ENCODE data around the gene COX10.
A peak's percentile ranks its signal among the peaks of the same experiment; 100 is the strongest.
"Not testable (repeated sequence)": the region's sequence is repeated elsewhere in the genome, so short reads cannot be mapped to it uniquely, and the experiment has no call there.

The COX10 gene

GRCh38 chr17:14069251-14070021, at the start of gene COX10:
Gene COX10, plus strand, starts transcription at chr17:14069504. Its CDS starts 102 bp downstream, at chr17:14069606.
- TF ChIP-seq CTCF (IDR thresholded peaks at IDR 0.05; ENCODE audit: insufficient read depth, low read depth, low read length, missing control alignments) = no peak
- peak; percentile 93 for DNase-seq (ENCODE audit: low read depth)
- H3K4me3 ChIP-seq (ENCODE audit: low read depth, low read length) = peak within 1 kb of the TSS; percentile 96

- H3K4me3 ChIP-seq (ENCODE audit: low read depth, low read length); DNase-seq (ENCODE audit: low read depth): not testable (repeated sequence)
Observed at GRCh38 chr17:14021651-14022294, 47.5 kb upstream of the COX10 start.

GRCh38 chr17:14029755-14030154, 39.5 kb upstream of the COX10 start:
- not testable (repeated sequence) for H3K4me3 ChIP-seq (ENCODE audit: low read depth, low read length); DNase-seq (ENCODE audit: low read depth)

- no peak for TF ChIP-seq CTCF (IDR thresholded peaks at IDR 0.05; ENCODE audit: insufficient read depth, low read depth, low read length, missing control alignments)
Observed at GRCh38 chr17:14032234-14032633, 37.1 kb upstream of the COX10 start.

GRCh38 chr17:14033166-14033565, 36.1 kb upstream of the COX10 start:
- TF ChIP-seq CTCF (IDR thresholded peaks at IDR 0.05; ENCODE audit: insufficient read depth, low read depth, low read length, missing control alignments) = no peak
- H3K4me3 ChIP-seq (ENCODE audit: low read depth, low read length) = no peak overlapping the region
- no peak for DNase-seq (ENCODE audit: low read depth)

More at GRCh38 chr17:14032234-14032633, 37.1 kb upstream of the COX10 start:
- no peak overlapping the region for H3K4me3 ChIP-seq (ENCODE audit: low read depth, low read length)
- no peak for DNase-seq (ENCODE audit: low read depth)

- no peak for TF ChIP-seq CTCF (IDR thresholded peaks at IDR 0.05; ENCODE audit: insufficient read depth, low read depth, low read length, missing control alignments)
- no peak overlapping the region for H3K4me3 ChIP-seq (ENCODE audit: low read depth, low read length)
- no peak for DNase-seq (ENCODE audit: low read depth)
Observed at GRCh38 chr17:14037453-14037852, 31.9 kb upstream of the COX10 start.

- no peak overlapping the region for H3K4me3 ChIP-seq (ENCODE audit: low read depth, low read length)
- TF ChIP-seq CTCF (IDR thresholded peaks at IDR 0.05; ENCODE audit: insufficient read depth, low read depth, low read length, missing control alignments) = no peak
- DNase-seq (ENCODE audit: low read depth) = no peak
Observed at GRCh38 chr17:14038206-14038605, 31.1 kb upstream of the COX10 start.

- peak; percentile 40 for DNase-seq (ENCODE audit: low read depth)
- no peak overlapping the region for H3K4me3 ChIP-seq (ENCODE audit: low read depth, low read length)
- no peak for TF ChIP-seq CTCF (IDR thresholded peaks at IDR 0.05; ENCODE audit: insufficient read depth, low read depth, low read length, missing control alignments)
Observed at GRCh38 chr17:14042411-14042810, 26.9 kb upstream of the COX10 start.
